Bone marrow (tissue), 2 donors: ENCODE measurements around the gene UNC80.

ENCODE experiments used
- DNase-seq, 2 donors: peaks; one replicate each; lab custom pipeline; 2025; lab: John Stamatoyannopoulos, UW

The UNC80 gene

DNA sequence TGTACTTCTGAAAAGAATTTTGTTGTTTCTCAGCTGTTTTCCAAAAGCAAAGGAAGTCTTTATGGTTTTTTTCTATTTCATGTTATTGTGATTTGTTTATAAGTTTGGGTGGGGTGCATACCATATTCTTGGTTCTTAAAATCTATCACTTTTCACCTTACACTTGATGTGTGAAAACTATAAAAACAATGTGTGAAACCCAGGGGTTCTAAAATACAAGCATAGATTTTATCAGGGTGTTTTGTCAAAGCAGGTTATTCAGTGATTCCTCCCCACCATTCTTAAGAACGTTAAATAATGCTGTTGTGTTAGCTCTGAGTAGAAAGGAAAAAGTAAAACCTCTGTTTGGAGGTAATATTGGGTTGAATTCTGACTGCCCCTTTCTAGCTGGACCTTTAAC lies 248.5 kb downstream of the UNC80 start:
- no peak for DNase-seq

DNA sequence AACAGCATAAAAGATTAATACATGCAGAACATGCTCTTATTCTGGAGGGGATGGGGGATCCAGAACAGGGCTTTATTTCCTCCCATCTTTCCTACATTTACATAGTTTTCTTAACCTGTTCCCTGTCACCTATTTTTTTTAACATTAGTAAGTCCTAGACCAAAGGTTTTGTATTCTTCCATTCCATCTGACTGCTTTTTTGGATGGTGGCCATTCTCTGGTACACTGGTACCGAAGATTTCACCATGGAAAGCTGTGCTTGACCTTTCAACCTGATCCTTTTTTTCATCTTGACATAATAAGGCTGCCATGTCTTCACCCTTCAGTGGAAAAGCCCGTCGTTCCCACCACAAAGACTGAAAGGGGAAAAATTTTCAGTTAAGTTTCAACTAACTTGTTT lies 251.2 kb downstream of the UNC80 start:
- no peak for DNase-seq

DNA sequence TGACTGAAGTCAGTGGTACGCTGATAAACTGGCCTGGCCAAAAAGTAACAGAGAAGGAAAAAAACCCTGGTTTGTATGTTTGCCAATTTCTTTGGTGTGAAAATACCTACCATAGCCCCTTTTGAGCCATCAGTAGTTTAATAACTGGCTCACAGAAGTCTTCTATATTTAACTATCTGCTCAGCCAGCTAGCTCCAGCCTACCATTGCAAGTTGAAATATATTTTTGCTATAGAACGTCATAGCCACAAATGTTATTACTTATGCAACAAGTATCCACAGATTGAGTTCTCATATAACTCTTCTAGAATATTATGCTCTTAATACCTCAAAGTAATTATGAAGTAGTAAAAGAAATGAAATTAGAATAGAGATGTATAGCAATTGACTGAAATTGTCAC lies 256.0 kb downstream of the UNC80 start:
- DNase-seq = no peak

GRCh38 chr2:210028178-210028577 lies 256.5 kb downstream of the UNC80 start:
- no peak for DNase-seq

DNA sequence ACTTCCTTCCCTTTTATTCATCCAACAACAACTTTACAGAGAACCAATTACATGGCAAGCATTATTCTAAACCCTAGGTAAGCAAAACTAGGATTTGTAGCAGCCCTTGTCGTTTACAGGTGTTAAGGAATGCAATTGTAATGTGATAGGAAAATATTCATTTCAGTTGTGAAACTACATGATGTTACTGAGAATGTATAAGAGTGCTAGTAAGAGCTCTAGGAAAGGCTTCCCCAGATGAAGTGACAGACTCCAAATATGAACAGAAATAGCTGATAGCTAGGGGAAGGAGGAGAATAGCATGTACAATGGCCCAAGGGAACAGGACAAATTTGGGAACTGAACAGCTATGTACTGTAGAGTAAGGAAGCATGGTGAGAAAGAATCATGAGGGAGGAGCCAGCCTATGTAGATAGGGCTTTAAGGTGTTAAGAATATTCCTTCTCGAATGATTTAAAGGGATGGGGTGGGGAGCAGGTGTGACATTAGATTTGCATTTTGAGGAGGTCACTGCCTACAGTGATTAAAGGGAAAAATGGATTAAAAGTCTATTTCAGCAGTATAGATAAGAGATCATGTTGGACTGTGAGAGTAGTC lies 262.6 kb downstream of the UNC80 start:
- no peak for DNase-seq

- no peak for DNase-seq
Observed at GRCh38 chr2:210035679-210036078, 264.0 kb downstream of the UNC80 start.

- DNase-seq = no peak
Observed at GRCh38 chr2:210038078-210038477, 266.4 kb downstream of the UNC80 start.

DNA sequence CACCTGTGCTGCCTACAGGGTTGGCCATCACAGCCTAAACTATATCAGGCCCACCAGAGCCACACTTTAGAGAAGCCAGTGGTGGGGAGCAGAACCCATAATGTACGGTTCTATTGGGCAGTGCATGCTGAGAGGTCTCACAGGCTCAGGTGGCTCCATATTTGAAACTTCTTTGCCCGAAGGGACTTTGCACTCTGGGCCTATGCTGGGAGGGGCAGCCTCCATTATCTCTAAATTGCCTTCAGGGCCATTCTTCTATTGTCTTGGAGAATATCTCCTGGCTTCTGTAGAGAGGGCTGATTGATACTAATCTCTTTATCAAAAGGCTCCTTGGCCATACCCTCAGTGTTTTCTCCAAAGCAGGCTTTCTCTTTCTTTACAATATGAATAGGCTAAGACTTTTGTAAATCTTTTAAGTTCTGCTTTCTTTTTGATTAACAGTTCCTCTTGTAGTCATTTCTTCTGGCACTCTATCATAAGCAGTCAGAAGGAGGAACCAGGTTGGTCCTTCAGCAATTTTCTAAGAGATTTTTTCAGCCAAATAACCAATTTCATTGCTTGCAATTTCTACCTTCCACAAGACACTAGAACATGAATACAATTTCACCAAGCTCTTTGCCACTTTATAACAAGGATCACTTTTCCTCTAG lies 275.3 kb downstream of the UNC80 start:
- DNase-seq = no peak
